Cardiac muscle cell (in vitro differentiated cells and primary cell): ENCODE results near the gene RYK. TPM values are rescaled to one million over a fixed set of nuclear protein-coding genes. Genes with fewer than 3 reads are reported as not detected.

ENCODE experiments used
- DNase-seq, 2 donors: peaks; one replicate each; pipeline versions ENCODE4 v3.0.0 to v3.0.0-alpha.2; 2010 to 2017; ENCODE audit warnings: low read depth in 1 of 2, low spot score in 1 of 2
- H3K27ac ChIP-seq: fragments of 200-600 bp; sonication (generic); 2 replicates; pipeline ENCODE4 v1.5.1; 2016
- H3K27me3 ChIP-seq: fragments of 200-600 bp; sonication (generic); 2 replicates; pipeline ENCODE4 v1.6.0; 2016; ENCODE audit warnings: control low read depth
- H3K36me3 ChIP-seq: fragments of 200-600 bp; sonication (generic); 2 replicates; pipeline ENCODE4 v1.5.1; 2016; ENCODE audit warnings: control low read depth
- H3K4me1 ChIP-seq: fragments of 200-600 bp; sonication (generic); 2 replicates; pipeline ENCODE4 v1.8.1; 2017; ENCODE audit warnings: low read depth, mild to moderate bottlenecking, mixed run types
- H3K4me3 ChIP-seq: fragments of 200-600 bp; sonication (generic); 2 replicates; pipeline ENCODE4 v1.5.1; 2016; ENCODE audit warnings: mild to moderate bottlenecking
- H3K9me3 ChIP-seq: fragments of 200-600 bp; sonication (generic); 2 replicates; pipeline ENCODE4 v1.5.1; 2017; ENCODE audit warnings: low read depth, mild to moderate bottlenecking, control low read depth
- CTCF ChIP-seq: IDR thresholded peaks from 2 replicates; pipeline ENCODE4 v1.5.1; 2012; ENCODE audit warnings: low read depth, mild to moderate bottlenecking, low read length
- polyA plus RNA-seq: library from polyadenylated mRNA; unstranded; fragments of >200 nt; fragmentation: Nextera tagmentation; extraction: Ambion mirVana; gene quantifications from 2 replicates; pipeline ENCODE4 v1.2.1, GENCODE V29; 2016
- total RNA-seq: library from RNA; depleted of rRNA; stranded (reverse); fragments of >200 nt; gene quantifications from 2 replicates; pipeline ENCODE4 v1.2.3, GENCODE V29; 2016

The RYK gene
- total and polyA plus RNA-seq, 2 experiments from 2014 or later: 61.8 to 73.3 TPM

- Histone ChIP-seq H3K4me3 (no peak overlapping the region), H3K4me1 (peaks cover 19% of the 10 kb centered on the region), H3K9me3 (no peaks in the 10 kb centered on the region), H3K27me3 (no peaks in the 10 kb centered on the region), H3K36me3 (no peaks in the 10 kb centered on the region), H3K27ac (peak overlapping the region; percentile 46)
- DNase-seq: no peak
- TF ChIP-seq CTCF: no peak
These were observed 104.0 kb downstream of the RYK start for GRCh38 chr3:134146666-134147065.

- DNase-seq: no peak
- Histone ChIP-seq H3K9me3 (no peaks in the 10 kb centered on the region), H3K36me3 (no peaks in the 10 kb centered on the region), H3K4me1 (peaks cover 19% of the 10 kb centered on the region), H3K4me3 (no peak overlapping the region), H3K27me3 (no peaks in the 10 kb centered on the region), H3K27ac (peak overlapping the region; percentile 46)
- peak; percentile 12 for TF ChIP-seq CTCF
These were observed 105.5 kb downstream of the RYK start for GRCh38 chr3:134145183-134145582.

GRCh38 chr3:134144694-134145093, 106.0 kb downstream of the RYK start:
- H3K36me3 ChIP-seq: no peaks in the 10 kb centered on the region
- H3K27me3 ChIP-seq: no peaks in the 10 kb centered on the region
- H3K9me3 ChIP-seq: no peaks in the 10 kb centered on the region
- H3K4me3 ChIP-seq: no peak overlapping the region
- peaks cover 19% of the 10 kb centered on the region for H3K4me1 ChIP-seq
- no peak for DNase-seq
- TF ChIP-seq CTCF: no peak
- no peak overlapping the region for H3K27ac ChIP-seq

- no peak overlapping the region for H3K27ac ChIP-seq
- TF ChIP-seq CTCF: no peak
- no peak for DNase-seq
- H3K36me3 ChIP-seq: no peaks in the 10 kb centered on the region
- H3K4me3 ChIP-seq: no peak overlapping the region
- H3K9me3 ChIP-seq: no peaks in the 10 kb centered on the region
- no peaks in the 10 kb centered on the region for H3K27me3 ChIP-seq
- H3K4me1 ChIP-seq: peaks cover 19% of the 10 kb centered on the region
These were observed 106.7 kb downstream of the RYK start for GRCh38 chr3:134143828-134144401.

GRCh38 chr3:134136604-134137003, 114.1 kb downstream of the RYK start:
- no peaks in the 10 kb centered on the region for H3K36me3 ChIP-seq
- no peak overlapping the region for H3K4me3 ChIP-seq
- no peak overlapping the region for H3K27ac ChIP-seq
- no peak for DNase-seq
- H3K4me1 ChIP-seq: no peaks in the 10 kb centered on the region
- TF ChIP-seq CTCF: no peak
- H3K9me3 ChIP-seq: no peaks in the 10 kb centered on the region
- no peaks in the 10 kb centered on the region for H3K27me3 ChIP-seq
